Cortex of kidney (tissue), 1 donor: ENCODE results near the gene ADGRF1.
"Not testable (repeated sequence)": the region's sequence is repeated elsewhere in the genome, so short reads cannot be mapped to it uniquely, and the experiment has no call there.

Source experiments
- DNase-seq: peaks from one replicate; lab custom pipeline; 2025; lab: John Stamatoyannopoulos, UW

The ADGRF1 gene

DNA sequence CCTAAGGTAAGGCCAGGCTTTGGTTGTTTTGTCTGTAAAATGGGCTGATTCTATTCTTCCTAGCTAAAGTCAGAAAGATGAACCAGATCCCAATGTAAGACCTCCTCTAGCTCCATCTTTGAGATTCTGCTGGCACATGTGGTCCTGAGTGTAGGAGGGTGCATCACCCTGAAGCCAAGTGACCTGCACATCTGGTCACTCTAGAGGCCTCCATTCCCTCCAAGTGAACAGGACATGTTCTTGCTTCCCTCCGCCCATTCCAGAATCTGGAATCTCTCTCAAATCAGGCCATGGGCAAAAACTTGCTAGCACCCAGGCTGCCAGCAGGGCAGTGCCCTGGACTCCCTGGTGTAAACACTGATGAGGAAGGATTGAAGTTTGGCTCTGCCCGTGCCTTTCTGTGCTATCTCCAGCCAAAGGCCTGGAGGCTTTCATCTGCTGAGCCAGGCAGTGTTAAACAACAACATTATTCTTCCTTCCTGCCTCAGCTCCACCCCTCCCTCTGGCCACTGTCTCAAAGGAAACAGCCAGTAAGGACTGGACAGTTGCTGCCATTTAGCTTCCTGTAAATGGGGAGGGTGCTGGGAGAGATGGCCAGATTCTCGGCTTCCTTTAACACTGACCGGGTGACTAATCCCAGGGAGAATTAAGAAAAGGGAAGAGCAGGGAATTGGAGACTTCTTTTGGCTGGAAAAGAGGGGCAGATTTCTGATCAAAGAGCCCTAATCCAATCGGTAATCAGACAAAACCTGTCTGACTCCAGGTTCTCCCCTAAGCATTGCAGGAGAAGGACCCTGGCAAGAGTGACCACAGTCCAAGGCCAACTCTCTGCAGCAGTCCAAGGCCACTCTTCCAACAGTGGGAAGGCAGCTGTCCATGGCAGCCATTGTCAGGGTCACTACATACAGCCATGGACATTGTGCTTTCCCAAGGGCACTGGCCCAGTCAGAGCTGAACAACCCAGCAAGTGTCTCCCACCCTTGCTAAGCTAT is 19.5 kb upstream of the ADGRF1 start:
- DNase-seq = no peak

DNA sequence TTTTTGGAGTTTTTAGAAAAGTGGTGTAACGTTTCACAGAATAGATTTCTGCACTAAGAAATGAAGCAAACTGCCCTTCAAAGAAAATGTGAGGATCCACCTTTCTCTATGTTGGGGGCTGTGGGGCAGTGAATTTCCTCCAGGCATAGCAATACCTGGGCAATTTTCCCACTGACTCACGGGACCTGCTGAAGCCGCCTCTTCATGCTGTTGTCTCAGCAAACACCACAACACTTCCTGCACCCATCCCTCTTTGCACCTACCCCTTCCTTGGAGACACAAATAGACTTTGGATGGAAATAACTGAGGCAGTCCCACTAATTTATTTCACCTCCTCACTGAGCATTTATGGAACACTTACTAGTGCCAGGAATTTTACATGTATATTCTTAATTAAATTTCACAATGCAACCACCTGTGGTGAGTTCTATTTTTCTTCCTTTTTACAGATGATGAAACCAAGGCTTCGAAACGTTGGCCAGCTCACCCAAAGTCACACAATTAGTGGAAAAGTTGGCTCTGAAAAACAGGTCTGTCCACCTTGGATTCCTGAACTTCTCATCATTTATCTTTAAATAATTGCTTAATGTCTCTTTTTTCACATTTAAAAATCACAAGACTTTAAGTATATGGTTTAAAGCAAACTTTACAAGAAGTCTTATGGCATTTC is 17.2 kb upstream of the ADGRF1 start:
- no peak for DNase-seq

DNA sequence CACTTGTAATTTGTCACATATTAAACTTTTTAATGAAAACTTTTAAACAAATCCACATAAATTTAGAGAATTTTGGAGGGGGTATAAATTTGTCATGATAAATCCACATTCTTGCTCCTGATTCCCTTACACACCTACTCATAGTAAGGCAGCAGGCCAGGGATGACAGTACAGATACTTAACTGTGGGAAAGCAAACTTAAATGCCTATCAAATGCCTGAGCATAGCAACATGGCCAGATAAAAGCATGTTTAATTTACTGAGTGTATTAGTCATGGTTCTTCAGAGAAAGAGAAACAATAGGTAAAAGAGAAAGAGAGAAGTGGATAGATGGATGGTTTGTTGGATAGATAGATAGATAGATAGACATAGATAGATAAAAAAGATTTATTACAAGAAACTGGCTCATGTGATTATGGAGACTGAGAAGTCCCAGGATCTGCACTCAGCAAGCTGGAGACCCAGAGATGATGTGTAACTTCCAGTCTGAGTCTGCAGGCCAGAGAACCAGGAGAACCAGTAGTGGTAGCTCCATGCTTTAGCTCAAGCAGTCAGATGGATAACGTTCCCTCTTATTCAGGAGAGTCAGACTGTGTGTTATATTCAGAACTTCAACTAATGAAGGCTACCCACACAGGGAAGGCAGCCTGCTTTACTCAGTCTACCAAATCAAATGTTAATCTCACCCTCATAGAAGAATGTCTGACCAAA is 15.9 kb upstream of the ADGRF1 start:
- DNase-seq = no peak

DNA sequence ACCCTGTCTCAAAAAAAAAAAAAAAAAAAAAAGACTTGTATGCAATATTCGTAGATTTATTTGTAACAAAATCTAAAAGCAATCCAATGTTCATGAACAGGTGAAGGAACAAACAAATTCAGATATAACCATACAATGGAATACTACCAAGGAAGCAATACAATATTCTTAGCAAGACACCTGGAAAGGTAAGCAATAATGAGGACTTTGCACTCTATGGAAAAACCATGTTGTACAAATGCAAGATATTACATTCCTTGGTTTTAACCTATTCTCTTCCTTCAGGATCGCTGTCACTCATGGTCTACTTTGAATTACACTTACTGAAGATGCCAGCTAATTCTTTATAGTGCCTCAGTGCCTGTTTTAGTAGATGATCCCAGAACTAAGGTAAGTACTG is 14.7 kb upstream of the ADGRF1 start:
- no peak for DNase-seq

DNA sequence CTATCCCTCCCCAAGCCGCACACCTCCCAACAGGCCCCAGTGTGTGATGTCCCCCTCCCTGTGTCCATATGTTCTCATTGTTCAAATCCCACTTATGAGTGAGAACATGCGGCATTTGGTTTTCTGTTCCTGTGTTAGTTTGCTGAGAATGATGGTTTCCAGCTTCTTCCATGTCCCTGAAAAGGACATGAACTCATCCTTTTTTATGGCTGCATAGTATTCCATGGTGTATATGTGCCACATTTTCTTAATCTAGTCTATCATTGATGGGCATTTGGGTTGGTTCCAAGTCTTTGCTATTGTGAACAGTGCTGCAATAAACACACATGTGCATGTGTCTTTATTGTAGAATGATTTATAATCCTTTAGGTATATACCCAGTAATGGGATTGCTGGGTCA is 12.2 kb upstream of the ADGRF1 start:
- DNase-seq = not testable (repeated sequence)

DNA sequence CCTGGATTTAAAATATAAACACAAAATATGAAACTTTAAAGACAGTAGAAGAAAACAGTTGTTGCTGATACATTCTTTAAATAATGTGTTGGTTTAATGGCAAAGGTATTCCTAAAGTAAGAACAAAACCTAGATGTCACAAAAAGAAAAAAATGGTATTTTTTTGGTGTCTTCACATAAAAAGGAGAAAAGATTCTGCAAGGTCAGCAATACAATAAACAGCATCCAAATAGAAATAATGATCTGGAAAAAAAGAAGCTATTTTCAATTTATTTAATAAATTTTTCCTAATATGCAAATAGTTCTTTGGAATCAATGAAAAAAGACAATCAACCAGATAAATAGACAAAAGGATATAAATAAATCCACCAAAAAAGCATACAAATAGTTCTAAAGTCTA is 6.5 kb upstream of the ADGRF1 start:
- no peak for DNase-seq

DNA sequence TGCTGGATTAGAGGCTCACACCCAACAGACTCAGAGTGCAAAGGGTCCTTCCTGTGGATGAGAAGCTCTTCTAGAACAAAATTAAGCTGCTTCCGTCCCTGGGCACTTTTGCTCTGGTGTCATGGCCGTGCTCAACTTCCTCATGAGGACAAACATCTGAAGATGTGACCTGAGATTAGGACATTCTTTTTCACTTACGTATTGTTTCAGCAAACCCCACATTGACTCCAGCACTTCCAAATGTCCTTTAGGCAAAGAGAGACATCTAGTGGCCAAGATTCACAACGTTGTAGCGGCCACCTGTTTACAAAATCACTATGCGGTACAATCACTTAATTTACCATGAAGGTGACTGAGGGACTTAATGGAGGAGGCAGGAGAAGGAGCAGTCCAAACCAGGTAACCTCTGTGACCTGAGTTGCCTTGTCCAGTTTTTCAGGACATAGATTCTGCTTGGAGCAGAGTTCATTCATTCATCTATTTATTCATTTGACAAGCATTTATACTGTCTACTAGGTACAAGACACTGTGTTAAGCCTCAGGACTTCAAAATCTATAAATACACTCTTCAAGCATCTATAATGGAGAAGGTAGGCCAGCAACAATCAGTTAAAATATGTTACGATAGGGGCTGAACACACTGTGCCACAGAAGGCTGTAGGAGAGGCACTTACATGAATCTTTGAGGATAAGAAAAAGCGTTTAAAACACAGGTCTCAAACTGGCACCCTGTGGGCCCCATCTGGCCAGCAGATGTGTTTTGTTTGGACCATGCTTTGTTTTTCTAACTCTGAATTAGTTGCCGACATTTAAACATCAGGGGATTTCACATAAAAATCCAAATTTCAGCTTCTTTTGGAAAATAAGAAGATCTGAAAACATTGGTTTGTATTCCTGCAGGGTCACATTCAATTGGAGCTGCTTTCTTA is 5.6 kb upstream of the ADGRF1 start:
- DNase-seq = no peak

DNA sequence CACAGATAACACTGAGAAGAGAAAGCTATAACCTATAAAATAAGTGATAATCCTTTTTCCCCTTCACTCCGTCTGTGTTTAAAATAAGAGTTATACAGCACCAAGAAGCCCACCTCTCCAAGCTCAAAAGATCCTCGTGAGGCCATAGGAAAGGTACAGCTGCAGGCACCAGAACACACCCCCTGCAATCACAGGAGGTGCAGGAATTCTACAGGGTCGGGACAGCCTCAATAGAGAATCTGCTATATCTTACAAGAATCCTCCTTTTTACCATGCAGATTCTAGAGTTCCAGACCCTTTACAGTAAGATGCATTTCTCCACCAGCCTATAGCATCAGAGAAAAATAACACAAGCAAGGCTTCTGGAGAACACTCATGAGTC is 5.0 kb upstream of the ADGRF1 start:
- DNase-seq = no peak

DNA sequence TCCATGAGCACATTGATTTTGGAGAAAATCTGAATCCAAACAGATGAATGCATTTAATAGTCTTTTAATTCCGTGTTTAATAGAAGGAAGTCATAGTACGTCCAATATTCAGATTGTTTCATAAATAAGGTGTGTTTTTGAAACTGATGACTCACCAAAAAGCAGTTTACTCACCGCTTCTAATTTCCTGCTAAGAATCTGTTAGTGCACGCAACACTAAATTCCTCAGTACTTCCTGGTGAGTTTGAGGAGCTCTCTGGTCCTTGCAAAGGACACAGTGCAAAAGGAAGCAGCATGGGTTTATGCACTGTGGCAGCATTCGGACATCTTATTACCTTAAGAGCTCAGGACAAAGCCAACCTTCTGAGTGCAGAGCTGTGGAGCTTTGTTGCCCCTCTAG is 2.3 kb upstream of the ADGRF1 start:
- DNase-seq = no peak

DNA sequence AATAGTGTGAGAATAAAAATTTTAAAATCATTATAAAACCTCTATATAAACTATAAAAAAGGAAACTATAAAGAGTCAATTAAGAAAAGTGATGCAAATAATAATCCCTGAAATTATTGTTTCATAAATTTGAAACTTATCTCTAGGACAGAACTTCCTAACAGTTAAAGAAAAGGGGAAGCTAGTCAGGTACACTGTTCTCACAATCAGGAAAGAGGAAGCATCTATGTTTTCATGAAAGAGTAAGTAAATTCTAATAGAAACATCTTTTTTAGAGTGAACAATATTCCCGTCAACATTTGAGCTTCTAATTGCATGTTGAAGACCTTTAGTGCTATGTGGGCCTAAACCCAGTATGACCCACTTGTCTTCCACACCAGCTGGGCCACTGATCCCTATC is 1.2 kb upstream of the ADGRF1 start:
- no peak for DNase-seq

DNA sequence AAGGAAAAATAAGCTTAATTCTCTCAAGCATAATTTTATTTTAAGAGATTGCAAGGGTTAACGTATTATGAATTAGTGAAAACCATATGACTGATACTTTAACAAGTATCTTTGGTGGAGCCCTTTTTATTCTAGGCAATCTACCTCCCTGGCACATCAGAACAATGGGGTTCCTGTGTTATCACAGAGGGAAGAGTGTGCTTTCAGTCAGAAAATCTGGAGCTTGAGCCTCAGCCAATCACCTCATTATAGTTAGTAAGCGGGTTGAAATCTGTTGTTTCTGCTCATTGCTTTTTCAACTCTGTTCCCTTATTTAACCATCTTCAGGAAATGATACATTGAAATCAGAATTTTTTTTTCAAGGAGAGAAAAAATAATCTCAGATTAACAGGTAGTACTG is 391 bp downstream of the ADGRF1 start:
- DNase-seq = no peak

DNA sequence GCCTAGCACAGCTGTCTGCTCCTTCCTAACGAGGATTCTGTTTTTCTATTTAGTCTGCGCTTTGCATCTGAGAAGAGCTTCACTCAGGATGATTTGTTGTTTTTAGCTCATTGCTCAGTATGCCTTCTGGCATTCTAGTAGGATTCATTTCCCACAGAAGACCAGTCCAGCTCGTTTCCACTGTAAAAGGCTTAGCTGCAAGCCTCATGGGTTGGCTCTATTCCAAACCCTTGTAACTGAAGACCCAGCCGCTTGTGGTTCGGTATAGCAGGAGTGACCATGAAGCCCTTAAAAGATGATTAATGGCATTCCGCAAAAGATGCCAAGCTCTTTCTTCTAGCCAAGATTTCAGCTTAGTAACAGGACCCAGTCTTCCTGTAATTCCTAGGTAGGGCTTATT is 7.2 kb downstream of the ADGRF1 start:
- DNase-seq = no peak

DNA sequence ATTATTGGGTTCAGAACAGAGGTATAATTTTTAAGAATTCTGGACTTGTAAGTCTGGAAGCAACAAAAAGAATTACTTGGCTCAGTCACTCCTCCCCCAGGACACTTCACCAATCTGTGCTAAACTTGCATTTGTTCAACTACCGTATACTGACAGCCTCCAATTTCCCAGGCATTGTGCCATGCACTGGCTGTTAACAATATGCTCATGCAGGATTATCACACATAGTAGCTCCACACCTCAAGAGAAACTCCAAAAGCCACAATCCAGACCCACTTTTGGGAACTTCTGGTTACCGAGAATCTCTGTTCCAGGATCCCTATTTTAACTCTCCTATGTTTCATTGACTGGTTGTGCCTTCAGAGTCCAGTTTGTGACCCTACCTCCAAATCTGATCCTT is 7.7 kb downstream of the ADGRF1 start:
- no peak for DNase-seq

DNA sequence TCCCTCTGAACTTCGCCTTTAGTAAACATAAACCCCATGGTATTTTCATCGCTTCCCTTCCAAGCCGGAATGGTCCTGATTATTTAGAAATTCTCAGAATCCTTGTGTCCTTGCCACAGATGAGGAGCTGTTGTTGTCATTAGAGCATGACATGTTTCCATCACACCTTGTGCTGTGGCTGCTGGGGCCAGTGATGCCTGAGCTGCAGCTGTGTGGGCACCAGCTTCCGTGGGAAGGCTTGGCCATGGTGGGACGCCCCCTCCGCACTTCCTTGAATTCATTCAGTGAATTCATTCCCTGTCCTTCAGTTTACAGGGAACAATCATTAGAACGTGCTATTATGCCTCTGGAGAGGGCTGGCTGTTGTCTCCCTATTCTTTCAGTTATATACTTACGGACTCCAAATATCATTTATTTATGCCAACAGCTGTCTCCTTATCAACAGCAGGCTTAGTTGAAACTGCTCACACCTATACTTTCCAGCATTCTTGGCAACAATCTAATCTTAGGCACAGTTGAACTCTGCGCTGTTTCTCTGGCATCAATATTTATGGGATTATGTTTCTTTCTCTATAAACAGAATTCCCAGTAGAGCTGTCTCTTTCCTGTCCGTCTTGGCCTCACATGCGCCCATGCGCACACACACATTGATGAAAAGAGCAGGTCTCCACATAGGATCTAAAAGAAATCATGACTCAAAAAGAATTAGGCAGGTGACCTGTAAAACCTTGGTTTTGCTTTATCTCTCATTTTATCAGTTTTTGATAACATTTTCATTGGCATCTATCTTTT is 9.0 kb downstream of the ADGRF1 start:
- no peak for DNase-seq

DNA sequence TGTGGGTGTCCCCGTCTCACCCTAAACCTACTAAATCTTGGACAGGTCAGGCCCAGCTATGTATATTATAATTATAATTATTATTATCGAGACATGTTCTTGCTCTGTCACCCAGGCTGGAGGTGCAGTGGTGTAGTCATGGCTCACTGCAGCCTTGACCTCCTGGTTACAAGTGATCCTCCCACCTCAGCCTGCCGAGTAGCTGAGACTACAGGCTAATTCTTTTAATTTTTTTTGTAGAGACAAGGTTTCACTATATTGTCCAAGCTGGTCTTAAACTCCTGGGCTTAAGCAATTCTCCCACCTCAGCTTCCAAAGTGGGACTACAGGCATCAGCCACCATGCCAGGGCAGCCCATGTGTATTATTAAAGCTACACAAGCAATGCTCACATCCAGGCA is 10.5 kb downstream of the ADGRF1 start:
- DNase-seq = no peak

DNA sequence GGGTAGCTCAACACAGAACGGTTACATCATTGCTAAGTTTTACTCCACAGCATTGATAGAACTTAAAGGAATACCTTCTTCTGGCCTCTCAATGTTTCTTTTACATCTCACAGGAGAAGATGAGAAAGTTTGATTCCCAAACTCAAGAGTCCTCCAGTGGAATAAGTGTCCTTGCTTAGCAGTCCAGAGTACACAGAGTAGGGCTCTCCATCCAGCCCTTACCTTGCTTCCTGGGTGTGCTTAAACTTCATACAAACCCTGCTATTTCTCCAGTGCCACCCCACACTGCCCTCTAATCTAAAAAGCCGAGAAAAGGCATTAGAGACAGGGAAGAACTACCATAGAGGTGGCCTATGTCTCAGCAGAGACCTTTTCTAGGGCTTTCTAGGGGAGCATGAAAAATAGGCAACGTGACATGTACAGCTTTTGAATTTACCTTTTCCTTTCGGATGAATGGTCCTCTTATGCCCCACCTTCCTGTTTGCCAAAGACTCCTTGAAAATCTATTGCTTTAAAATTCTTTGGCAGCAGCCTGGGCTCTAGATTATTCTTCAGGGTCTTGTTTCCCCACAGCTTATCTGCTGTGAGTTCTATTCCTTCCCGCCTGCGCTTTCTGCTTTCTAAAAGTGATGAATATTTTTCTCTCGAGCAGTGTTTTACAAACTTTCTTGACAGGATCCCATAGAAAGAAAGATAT is 12.1 kb downstream of the ADGRF1 start:
- no peak for DNase-seq

DNA sequence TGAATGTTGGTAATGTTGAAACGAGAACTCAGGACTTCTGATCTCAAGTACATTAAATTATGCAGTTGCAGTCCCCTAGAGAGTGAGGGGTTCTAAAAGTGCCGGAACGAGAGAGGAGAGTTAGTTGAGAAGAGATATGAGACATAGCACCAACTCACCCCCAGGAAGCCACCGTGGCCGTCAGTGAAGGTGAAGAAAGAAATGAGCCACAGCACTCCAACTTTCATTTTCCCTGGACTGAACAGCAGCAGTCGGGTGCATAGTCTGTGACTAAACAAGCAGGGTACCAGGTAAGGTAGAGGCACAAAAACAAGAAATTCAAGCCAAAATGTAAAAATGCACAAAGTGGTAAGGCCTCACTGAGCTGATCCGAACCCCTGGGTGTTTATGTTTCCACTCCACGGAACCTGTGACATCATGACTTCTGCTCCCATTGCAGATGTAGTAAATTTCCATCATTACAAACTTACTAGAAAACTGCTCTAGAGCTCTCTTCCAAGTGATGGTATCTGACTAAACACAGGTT is 13.2 kb downstream of the ADGRF1 start:
- no peak for DNase-seq

DNA sequence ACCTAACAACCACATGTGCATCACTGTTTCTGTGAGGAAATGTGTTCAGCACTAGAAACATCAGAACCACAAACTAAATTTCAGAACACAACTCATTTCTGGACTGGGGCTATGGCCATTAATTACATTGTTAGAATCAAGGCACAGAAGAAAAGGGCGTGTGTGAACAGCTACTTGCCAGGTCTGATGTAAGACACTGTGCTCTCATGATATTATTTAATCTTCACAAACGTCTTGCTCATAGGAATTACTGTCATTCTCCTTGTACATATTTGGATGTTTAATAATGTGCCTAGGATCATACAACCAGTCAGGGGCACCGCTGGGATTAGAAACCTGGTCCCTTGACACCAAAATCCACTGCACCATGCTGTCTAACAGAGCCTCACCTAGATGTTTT is 14.8 kb downstream of the ADGRF1 start:
- DNase-seq = no peak

DNA sequence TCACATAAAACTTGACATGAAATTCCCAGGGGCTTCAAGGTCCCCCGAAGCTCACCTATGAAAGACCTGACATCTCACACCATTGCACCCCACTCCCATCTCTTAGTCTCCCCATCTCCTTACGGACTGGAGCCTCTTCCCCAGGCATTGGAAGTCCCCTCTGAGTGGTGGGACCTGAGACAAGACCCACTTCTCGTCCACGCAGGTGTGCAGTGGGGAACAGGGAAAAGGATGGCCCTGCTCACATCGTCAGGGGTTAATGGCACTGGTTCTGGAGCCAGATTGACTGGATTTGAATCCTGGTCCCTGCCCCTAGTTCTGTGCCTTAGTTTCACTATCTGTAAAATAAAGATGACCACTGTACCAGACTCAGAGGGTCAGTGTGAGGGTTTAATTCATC is 15.5 kb downstream of the ADGRF1 start:
- DNase-seq = no peak

DNA sequence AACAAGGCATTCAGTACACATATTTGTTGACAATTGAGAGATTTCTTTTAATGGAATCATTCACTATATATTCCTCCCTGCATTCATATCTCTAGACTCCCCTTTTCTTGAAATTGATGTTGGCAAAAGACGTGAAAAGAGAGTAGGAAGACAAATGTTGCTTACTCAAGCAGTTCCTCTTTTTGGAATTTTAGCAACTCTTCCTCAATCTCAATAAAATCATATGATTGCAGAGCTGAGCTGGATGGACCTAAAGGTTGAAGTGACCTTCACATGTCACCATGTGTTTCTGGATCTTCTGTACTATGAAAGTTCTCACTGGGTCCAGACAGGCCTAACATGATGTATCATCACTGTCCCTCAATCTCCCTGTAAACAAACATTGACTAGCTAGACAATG is 18.6 kb downstream of the ADGRF1 start:
- no peak for DNase-seq
